Fibroblast of villous mesenchyme (primary cell): ENCODE data around the gene CD300LG. TPM values are rescaled to one million over a fixed set of nuclear protein-coding genes. Genes with fewer than 3 reads are reported as not detected.
A peak's percentile ranks its signal among the peaks of the same experiment; 100 is the strongest.

Experiments
- DNase-seq: peaks from one replicate; pipeline ENCODE4 v3.0.0-alpha.2; 2010; ENCODE audit warnings: low read depth
- H3K4me3 ChIP-seq: 2 replicates; pipeline ENCODE4 v1.5.1; 2011; ENCODE audit warnings: low read depth, mild to moderate bottlenecking, low read length
- CTCF ChIP-seq: IDR thresholded peaks from 2 replicates; pipeline ENCODE4 v1.5.1; 2012; ENCODE audit warnings: low read depth, mild to moderate bottlenecking, low read length; ENCODE audit not compliant: insufficient read depth
- total RNA-seq: library from RNA; depleted of rRNA; stranded (reverse); fragments of >200 nt; gene quantifications from 2 replicates; pipeline ENCODE4 v1.2.3, GENCODE V29; 2012

The CD300LG gene
- total RNA-seq, 1 donor, result not detected

GRCh38 chr17:43857141-43857540 lies 10.2 kb downstream of the CD300LG start:
- no peak for TF ChIP-seq CTCF
- H3K4me3 ChIP-seq, result no peak overlapping the region
- no peak for DNase-seq

GRCh38 chr17:43857957-43858600 lies 11.1 kb downstream of the CD300LG start:
- no peak for DNase-seq
- H3K4me3 ChIP-seq, result no peak overlapping the region
- no peak for TF ChIP-seq CTCF

- no peak for TF ChIP-seq CTCF
- peak; percentile 6 for DNase-seq
- H3K4me3 ChIP-seq, result no peak overlapping the region
Measured at GRCh38 chr17:43860077-43860725, 13.2 kb downstream of the CD300LG start.

- H3K4me3 ChIP-seq, result no peak overlapping the region
- TF ChIP-seq CTCF, result no peak
- no peak for DNase-seq
Measured at GRCh38 chr17:43860927-43861622, 14.1 kb downstream of the CD300LG start.

GRCh38 chr17:43861960-43862359 lies 15.0 kb downstream of the CD300LG start:
- no peak for TF ChIP-seq CTCF
- DNase-seq, result no peak
- no peak overlapping the region for H3K4me3 ChIP-seq

- H3K4me3 ChIP-seq, result no peak overlapping the region
- TF ChIP-seq CTCF, result no peak
- no peak for DNase-seq
Measured at GRCh38 chr17:43864161-43864984, 17.4 kb downstream of the CD300LG start.
